Epithelial cell of prostate (primary cell): ENCODE results near the gene C1orf56.

Source experiments
- DNase-seq: peaks from one replicate; pipeline ENCODE4 v3.0.0-alpha.2; 2011; ENCODE audit warnings: low read depth, low spot score
- H3K27ac ChIP-seq: fragments of 450-650 bp; 2 replicates; pipeline ENCODE4 v1.5.1; 2017; ENCODE audit warnings: mild to moderate bottlenecking

Gene C1orf56

DNA sequence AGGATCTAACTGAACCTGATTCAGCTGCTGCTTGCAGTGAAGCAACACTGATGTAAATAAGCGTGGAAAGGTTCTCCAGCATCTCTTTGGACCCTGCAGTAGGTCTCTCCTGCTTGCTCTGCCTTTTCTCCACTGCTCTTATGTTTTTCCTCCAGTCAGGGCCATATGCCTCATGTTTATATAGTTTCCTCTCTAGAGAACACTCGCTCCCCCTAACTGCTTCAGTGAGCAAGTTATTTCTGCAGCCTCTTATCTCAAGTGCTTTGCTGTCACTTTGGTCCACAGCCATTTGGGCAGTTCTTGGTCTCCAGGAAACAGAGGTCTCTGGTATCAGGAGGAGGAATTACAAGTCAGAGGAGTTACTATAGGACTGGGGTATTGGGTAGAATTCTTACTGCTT, 34.0 kb upstream of the C1orf56 start:
- no peak for DNase-seq
- no peak overlapping the region for H3K27ac ChIP-seq

- no peak overlapping the region for H3K27ac ChIP-seq
- no peak for DNase-seq
Observed at GRCh38 chr1:151024540-151025146, 22.9 kb upstream of the C1orf56 start.

DNA sequence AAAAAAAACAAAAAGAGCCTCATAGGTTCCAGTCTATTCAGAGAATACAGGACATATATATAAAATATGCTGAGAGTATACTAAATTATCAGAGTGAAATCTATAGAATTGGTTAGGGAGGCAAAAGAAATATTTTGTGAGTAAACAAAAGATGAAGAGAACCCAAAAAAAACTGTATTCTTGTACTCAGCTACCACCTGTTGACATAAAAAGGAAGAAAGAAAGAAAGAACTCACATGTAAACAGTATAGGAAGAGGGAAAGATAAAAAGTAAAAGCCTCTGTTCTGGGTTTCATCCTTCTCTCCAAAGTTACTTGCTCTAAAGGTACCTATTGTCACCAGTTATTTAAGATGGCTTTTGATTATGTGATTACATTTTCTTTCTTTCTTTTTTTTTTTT, 21.1 kb upstream of the C1orf56 start:
- no peak overlapping the region for H3K27ac ChIP-seq
- DNase-seq: no peak

- H3K27ac ChIP-seq: no peak overlapping the region
- DNase-seq: no peak
Observed at GRCh38 chr1:151032164-151032563, 15.4 kb upstream of the C1orf56 start.

DNA sequence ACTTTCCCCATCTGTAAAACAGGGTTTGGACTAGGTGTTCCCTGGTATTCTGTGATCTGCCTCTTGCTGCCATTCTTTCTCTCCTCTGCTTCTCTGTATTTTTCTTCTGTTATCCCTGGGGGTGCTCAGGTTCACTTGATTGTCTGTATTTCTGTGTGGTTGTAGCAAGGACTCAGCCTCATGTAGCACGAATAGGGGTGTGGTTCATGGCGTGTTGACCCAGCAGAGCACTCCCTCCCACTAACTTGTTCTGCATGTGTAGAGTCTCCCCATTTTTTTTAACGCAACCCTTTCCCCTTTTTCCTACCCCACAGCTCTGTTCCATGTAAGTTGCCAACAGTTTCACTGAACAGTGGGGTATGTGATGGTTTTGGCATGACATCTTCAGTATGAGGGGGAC, 12.4 kb upstream of the C1orf56 start:
- no peak for DNase-seq
- no peak overlapping the region for H3K27ac ChIP-seq

DNA sequence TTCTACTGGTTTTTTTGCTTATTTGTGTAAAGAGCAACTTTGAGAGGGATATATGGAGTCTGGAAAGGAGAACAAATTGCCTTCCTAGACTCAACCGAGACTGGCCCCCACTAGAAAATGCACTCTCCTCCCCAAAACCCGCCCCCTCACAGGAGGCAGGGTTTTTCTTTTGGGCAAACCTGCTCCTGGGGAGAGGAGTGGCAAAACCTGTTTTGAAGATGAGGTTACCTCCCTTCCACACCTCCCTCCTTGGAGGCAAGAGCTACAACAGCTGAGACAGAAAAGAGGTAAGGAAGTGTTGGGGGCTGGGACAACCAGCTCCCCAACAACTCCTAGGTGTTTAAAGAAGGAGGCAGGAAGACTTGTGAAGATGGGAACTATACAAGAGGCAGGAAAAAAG, 11.2 kb upstream of the C1orf56 start, which contains the start of gene BNIPL:
TSS of gene BNIPL (plus strand) at position 231 of the 400 bp plus-strand sequence. CDS start at position 371, 140 bp downstream.
- DNase-seq: no peak
- no peak within 1 kb of the TSS for H3K27ac ChIP-seq

GRCh38 chr1:151037032-151037431, 10.5 kb upstream of the C1orf56 start:
- DNase-seq: no peak
- no peak overlapping the region for H3K27ac ChIP-seq

DNA sequence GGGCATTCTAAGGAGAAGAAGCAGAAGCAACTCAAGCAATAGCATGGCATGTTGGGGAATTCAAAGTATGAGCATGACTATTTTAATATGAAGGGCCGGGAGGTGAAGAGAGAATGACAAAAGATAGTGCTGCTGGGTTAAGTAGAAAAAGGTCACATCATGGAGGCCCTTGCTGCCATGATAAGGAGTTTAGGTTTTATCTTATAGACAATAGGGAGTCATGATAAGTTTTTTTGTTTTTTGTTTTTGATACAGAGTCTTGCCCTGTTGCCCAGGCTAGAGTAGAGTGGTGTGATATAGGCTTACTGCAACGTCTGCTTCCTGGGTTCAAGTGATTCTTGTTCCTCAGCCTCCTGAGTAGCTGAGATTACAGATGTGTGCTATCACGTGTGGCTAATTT, 8.0 kb upstream of the C1orf56 start:
- DNase-seq: no peak
- H3K27ac ChIP-seq: no peak overlapping the region

- DNase-seq: no peak
Observed at GRCh38 chr1:151043163-151043562, 4.4 kb upstream of the C1orf56 start.

GRCh38 chr1:151047925-151048644, 534 bp downstream of the C1orf56 start:
- no peak for DNase-seq
- peak overlapping the region; percentile 97 for H3K27ac ChIP-seq

More at GRCh38 chr1:151043163-151043562, 4.4 kb upstream of the C1orf56 start:
- H3K27ac ChIP-seq: no peak overlapping the region

DNA sequence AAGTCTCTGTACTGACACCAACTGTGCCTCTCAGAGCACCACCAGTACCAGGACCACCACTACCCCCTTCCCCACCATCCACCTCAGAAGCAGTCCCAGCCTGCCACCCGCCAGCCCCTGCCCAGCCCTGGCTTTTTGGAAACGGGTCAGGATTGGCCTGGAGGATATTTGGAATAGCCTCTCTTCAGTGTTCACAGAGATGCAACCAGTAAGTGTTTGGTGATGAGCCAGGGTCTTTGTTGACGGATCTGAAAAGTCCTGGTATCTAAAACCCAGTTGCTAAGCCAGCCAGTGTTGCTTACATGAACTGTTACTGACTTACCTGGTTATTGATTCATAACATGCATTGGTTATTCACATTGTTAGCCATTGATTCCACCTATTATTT, 1.1 kb downstream of the C1orf56 start:
- peak overlapping the region; percentile 97 for H3K27ac ChIP-seq
- DNase-seq: no peak

DNA sequence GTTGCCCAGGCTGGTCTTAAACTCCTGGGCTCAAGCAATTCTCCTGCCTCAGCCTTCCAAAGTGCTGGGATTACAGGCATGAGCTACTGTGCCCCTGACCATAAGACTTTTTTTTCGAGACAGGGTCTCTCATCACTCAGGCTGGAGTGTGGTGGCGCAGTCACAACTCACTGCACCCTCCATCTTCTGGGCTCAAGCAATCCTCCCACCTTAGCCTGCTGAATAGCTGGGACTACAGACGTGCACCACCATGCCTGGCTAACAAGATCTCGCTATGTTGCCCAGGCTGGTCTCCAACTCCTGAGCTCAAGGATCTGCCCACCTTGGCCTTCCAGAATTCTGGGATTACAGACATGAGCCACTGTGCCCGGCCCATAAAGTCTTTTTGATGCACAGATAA, 1.9 kb downstream of the C1orf56 start:
- H3K27ac ChIP-seq: peak overlapping the region; percentile 97
- no peak for DNase-seq

GRCh38 chr1:151050051-151050688, 2.6 kb downstream of the C1orf56 start:
- peak overlapping the region; percentile 97 for H3K27ac ChIP-seq
- no peak for DNase-seq

DNA sequence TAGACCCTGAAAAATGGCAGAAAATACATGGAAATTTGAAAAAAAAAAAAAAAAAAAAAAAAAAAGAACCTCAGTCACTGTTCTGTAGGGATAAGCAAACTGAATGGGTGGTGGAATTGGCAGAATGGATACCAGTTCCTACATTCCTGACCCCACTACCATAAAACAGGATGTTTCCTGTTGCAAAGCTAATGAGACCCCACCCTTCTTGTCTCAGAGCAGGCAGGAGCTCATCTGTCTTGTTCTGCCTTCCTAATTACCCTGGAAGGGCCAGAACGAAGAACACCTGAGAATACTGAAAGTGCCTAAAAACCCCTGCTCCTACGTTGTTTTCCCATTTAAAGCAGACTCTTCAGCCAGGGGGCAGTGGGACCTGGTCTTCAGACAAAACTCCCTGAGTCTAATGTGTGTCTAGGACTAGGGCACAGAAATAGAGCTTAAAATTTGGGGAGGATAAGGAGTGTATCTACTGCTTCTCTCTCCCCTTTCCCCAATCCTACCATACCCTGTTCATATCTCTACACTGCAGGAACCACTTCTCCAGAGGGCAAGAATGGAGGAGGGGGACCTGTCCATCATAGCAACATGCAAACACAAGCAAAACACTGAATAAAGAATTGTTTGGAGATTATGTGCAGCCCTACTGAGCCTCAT, 3.9 kb downstream of the C1orf56 start:
- no peak for DNase-seq
- peak overlapping the region; percentile 97 for H3K27ac ChIP-seq

DNA sequence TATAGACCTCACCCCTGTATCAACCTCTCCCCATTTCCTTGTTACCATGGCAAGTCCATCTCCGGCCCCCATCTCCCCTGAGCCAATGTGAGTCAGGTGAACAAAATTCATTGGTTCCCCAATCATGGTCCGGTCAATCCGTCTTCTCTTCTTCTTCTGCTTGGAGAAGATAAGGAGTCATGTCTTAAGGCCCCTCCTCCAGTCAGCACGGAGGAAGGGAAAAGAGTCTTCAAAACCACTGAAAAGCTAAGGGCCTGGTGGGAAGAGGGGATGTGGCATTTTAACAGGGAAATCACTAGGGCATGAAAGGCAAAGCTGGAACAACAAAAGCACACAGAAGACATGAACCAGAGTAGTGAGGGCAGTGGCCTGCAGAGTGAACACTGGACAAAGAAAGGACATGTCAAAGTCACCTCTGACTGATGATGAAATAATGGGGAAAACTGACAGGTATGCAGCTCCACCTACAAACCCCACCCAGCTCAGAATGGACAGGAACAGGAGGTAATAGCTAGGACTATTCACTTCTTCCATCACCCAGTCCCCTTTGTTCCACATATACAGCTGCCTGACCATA, 7.5 kb downstream of the C1orf56 start:
- DNase-seq: no peak
- peak overlapping the region; percentile 97 for H3K27ac ChIP-seq

GRCh38 chr1:151055581-151055980, 8.0 kb downstream of the C1orf56 start:
- H3K27ac ChIP-seq: peak overlapping the region; percentile 97

GRCh38 chr1:151056149-151056548, 8.6 kb downstream of the C1orf56 start:
- no peak for DNase-seq

More at GRCh38 chr1:151055581-151055980, 8.0 kb downstream of the C1orf56 start:
- DNase-seq: no peak

DNA sequence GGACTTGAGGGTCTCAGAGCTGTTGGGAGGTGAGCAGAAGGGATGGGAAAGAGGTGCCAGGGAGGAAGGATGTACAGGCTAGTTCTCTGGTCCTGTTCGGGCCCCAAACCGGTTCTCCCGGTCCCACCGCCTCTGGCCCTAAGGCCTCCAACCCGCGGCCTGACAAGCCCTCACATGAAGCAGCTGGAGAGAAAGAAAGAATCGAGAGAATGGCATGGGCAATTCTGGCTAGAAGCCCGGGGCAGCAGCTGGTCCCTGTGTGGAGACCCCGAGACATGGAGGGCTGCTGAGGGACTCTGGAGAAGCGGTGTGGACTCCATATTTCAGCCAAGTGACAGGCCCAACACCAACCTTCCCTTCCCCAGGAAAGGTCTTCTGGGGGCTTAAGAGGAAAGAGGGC, 11.1 kb downstream of the C1orf56 start:
- peak overlapping the region; percentile 97 for H3K27ac ChIP-seq
- DNase-seq: peak; percentile 70

More at GRCh38 chr1:151056149-151056548, 8.6 kb downstream of the C1orf56 start:
- H3K27ac ChIP-seq: peak overlapping the region; percentile 97

DNA sequence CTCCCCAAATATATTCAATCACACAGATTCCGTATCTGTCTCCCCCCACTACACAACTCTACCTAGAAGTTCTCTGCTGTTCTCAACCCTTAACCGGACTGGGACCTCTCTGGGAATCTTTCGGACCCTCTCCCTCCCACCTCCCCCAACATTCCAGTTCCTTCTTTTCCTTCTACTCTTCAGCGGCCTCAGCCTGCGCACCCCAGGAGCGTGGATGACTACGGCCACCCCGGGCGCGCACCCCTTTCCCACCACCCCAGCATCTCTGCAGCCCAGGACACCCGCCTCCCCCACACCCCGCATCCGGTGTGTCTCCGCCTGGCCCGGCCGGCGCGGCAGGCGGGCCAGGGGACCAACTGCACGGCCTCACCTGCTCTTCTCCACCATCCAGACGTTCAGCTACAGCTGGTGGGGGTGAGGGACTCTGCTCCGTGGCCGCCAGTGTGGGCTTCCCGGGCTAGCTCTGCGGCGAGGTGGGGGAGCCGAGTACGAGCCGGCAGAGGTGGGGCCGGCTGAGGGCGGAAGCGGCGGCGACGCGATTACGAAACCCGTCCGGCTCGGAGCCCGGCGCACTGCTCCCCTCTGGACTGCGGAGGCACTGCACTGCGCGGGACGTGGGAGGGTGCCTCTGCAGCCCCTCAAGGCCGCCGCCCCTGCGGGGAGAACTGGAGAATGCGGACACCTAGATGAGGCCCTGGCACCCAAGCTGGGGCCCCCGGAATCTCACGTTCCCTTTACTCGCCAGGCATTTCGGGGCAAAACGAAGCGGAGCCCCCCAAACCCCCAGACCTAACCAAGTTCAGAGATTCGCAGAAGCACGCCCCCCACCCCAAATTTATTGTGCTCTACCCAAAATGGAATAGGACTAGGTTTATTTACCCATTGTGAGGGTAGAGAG, 11.8 kb downstream of the C1orf56 start, which contains the start of gene CDC42SE1:
TSS of gene CDC42SE1 (minus strand) at position 514 of the 898 bp plus-strand sequence. CDS start 3,892 bp downstream, outside the sequence.
- no peak for DNase-seq
- H3K27ac ChIP-seq: peak within 1 kb of the TSS; percentile 97
